Measurements from ENCODE around the gene COL7A1. TPM values are rescaled to one million over a fixed set of nuclear protein-coding genes. Genes with fewer than 3 reads are reported as not detected.

The COL7A1 gene
- total and polyA plus RNA-seq, 10 donors = 8.6 to 144 (median 25.6) TPM

DNA sequence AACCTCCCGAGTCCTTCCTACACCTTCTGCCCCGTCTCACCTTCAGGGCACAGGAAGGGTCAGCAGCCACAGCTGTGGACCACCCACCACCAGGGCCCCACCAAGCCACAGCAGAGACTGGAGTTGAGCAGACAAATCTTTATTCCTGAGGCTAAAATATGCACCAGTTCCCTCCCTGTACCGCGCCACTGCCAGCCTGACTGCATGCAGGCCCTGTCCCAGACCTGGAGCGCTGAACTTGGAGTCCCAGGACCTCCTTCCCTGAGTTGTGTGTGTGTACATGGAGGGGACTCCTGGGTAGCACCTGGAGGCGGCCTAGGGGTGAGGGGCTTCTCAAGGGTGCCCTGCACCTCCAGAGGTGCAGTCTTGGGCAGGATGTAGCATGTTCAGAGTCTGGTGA is 30.5 kb upstream of the COL7A1 start:
- intact Hi-C loops (cut with DNase I; ENCODE audit: low total_unique reads) = no loop called here

GRCh38 chr3:48624767-48625166 is 29.6 kb upstream of the COL7A1 start:
- Histone ChIP-seq H3K36me3 (peaks cover 0 to 57% (median 34%) of the 10 kb centered on the region in 6 donors), H3K4me1 (peaks cover 0 to 15% (median 0%) of the 10 kb centered on the region in 6 donors), H3K9me3 (no peaks in the 10 kb centered on the region), H3K27ac (peak overlapping the region in 1 of 8 donors; percentile 38), H3K27me3 (replicated peaks in 1 of 7) (no peaks in the 10 kb centered on the region), H3K4me3 (no peak overlapping the region)
- TF ChIP-seq POLR2AphosphoS5 (IDR thresholded peaks at IDR 0.05) = no peak
- TF ChIP-seq, protein P1, sequence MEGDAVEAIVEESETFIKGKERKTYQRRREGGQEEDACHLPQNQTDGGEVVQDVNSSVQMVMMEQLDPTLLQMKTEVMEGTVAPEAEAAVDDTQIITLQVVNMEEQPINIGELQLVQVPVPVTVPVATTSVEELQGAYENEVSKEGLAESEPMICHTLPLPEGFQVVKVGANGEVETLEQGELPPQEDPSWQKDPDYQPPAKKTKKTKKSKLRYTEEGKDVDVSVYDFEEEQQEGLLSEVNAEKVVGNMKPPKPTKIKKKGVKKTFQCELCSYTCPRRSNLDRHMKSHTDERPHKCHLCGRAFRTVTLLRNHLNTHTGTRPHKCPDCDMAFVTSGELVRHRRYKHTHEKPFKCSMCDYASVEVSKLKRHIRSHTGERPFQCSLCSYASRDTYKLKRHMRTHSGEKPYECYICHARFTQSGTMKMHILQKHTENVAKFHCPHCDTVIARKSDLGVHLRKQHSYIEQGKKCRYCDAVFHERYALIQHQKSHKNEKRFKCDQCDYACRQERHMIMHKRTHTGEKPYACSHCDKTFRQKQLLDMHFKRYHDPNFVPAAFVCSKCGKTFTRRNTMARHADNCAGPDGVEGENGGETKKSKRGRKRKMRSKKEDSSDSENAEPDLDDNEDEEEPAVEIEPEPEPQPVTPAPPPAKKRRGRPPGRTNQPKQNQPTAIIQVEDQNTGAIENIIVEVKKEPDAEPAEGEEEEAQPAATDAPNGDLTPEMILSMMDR (IDR thresholded peaks at IDR 0.05 in 8 of 11, conservative IDR thresholded peaks at IDR 0.05 in 3 of 11) = no peak
- TF ChIP-seq POLR2A (IDR thresholded peaks at IDR 0.05) = no peak
- intact Hi-C loops (cut with DNase I; ENCODE audit: low total_unique reads) = no loop called here
- DNase-seq = no peak
- 94 to 99% (median 96%) methylated on average over 10 of the region's 10 CpGs for WGBS, 5 donors

More for the DNA sequence above, 30.5 kb upstream of the COL7A1 start:
- no peaks in the 10 kb centered on the region for H3K27me3 ChIP-seq (replicated peaks in 1 of 7)
- H3K4me3 ChIP-seq = no peak overlapping the region
- peaks cover 0 to 65% (median 39%) of the 10 kb centered on the region in 6 donors for H3K36me3 ChIP-seq
- TF ChIP-seq, protein P1 (IDR thresholded peaks at IDR 0.05 in 8 of 11, conservative IDR thresholded peaks at IDR 0.05 in 3 of 11) = no peak
- no peak overlapping the region for H3K27ac ChIP-seq
- H3K4me1 ChIP-seq = peaks cover 0 to 15% (median 0%) of the 10 kb centered on the region in 6 donors
- H3K9me3 ChIP-seq = no peaks in the 10 kb centered on the region
- no peak for DNase-seq
- 93 to 99% (median 94%) methylated on average over 5 to 6 of the region's 6 CpGs for WGBS, 5 donors

- no peak for DNase-seq
- WGBS, 5 donors = 73 to 82% (median 80%) methylated on average over 6 of the region's 6 CpGs
These were observed 28.9 kb upstream of the COL7A1 start for GRCh38 chr3:48623851-48624547.

GRCh38 chr3:48621461-48621869 is 26.3 kb upstream of the COL7A1 start, which contains the start of gene TMEM89:
TSS of gene TMEM89 (minus strand) at chr3:48621769. CDS start at chr3:48621756, 13 bp downstream.
- 94 to 97% (median 95%) methylated on average over 15 to 19 of the region's 19 CpGs for WGBS, 5 donors
- Histone ChIP-seq H3K27me3 (replicated peaks in 1 of 7) (no peaks in the 10 kb centered on the region), H3K4me1 (peaks cover 0 to 15% (median 0%) of the 10 kb centered on the region in 6 donors), H3K27ac (no peak within 1 kb of the TSS), H3K4me3 (no peak within 1 kb of the TSS), H3K36me3 (peaks cover 0 to 24% (median 14%) of the 10 kb centered on the region in 6 donors), H3K9me3 (peaks cover 2 to 31% (median 24%) of the 10 kb centered on the region in 8 donors)
- no peak for TF ChIP-seq POLR2A (IDR thresholded peaks at IDR 0.05)
- TF ChIP-seq, protein P1 (IDR thresholded peaks at IDR 0.05 in 8 of 11, conservative IDR thresholded peaks at IDR 0.05 in 3 of 11) = no peak
- no peak for TF ChIP-seq POLR2AphosphoS5 (IDR thresholded peaks at IDR 0.05)
- intact Hi-C loops (cut with DNase I; ENCODE audit: low total_unique reads) = no loop called here
- no peak for DNase-seq

More at GRCh38 chr3:48623851-48624547, 28.9 kb upstream of the COL7A1 start:
- intact Hi-C loops (cut with DNase I; ENCODE audit: low total_unique reads) = no loop called here
- peaks cover 0 to 15% (median 0%) of the 10 kb centered on the region in 6 donors for H3K4me1 ChIP-seq
- H3K9me3 ChIP-seq = peaks cover 0 to 6% (median under 1%) of the 10 kb centered on the region in 8 donors
- no peak overlapping the region for H3K4me3 ChIP-seq
- no peaks in the 10 kb centered on the region for H3K27me3 ChIP-seq (replicated peaks in 1 of 7)
- H3K36me3 ChIP-seq = peaks cover 0 to 49% (median 32%) of the 10 kb centered on the region in 6 donors
- TF ChIP-seq POLR2A (IDR thresholded peaks at IDR 0.05) (no peak), POLR2AphosphoS5 (IDR thresholded peaks at IDR 0.05) (no peak)
- TF ChIP-seq, protein P1 (IDR thresholded peaks at IDR 0.05 in 8 of 11, conservative IDR thresholded peaks at IDR 0.05 in 3 of 11) = no peak
- peak overlapping the region in 2 of 8 donors; percentile 26 to 38 for H3K27ac ChIP-seq
